Right ventricle myocardium superior (tissue), 1 donor: ENCODE measurements around the gene MYMX. TPM values are rescaled to one million over a fixed set of nuclear protein-coding genes. Genes with fewer than 3 reads are reported as not detected.
"Not testable (repeated sequence)": the region's sequence is repeated elsewhere in the genome, so short reads cannot be mapped to it uniquely, and the experiment has no call there.

Experiments used
- ATAC-seq: fragments of 200-7000 bp; cut with Tn5 transposase; one replicate; pipeline ENCODE4 v1.9.1; 2020; ENCODE audit warnings: mild to moderate bottlenecking; ENCODE audit not compliant: poor library complexity
- DNase-seq: peaks from one replicate; pipeline ENCODE4 v3.0.0-alpha.2; 2020
- intact Hi-C: fragments of 100-400 bp; cut with DNase I; formaldehyde crosslinking; loops from one replicate; pipeline ENCODE4 v1.11.2; 2022
- total RNA-seq: library from RNA; stranded (reverse); fragmentation: NEBNext Ultra II Directional; extraction: Animal tissue kit (Norgen Biotek cat#: 25700); gene quantifications from one replicate; pipeline ENCODE4 v1.2.1, GENCODE V29; 2021
- donor health status: DM: no; HTN: yes; CAD: no; lungs with severe emphysema.

The MYMX gene
- total RNA-seq, 1 donor from 2014 or later: 0.56 TPM

- intact Hi-C loops: no loop called here
- ATAC-seq (no peak), DNase-seq (no peak)
These were observed 11.3 kb downstream of the MYMX start for GRCh38 chr6:44228031-44228430.

GRCh38 chr6:44228433-44228832, 11.7 kb downstream of the MYMX start:
- no peak for ATAC-seq
- intact Hi-C loops: no loop called here
- DNase-seq: no peak

- intact Hi-C loops: no loop called here
- no peak for ATAC-seq
- no peak for DNase-seq
These were observed 12.1 kb downstream of the MYMX start for GRCh38 chr6:44228836-44229235.

GRCh38 chr6:44229376-44230033, 12.8 kb downstream of the MYMX start:
- intact Hi-C loops: no loop called here
- ATAC-seq: peak; percentile 54
- peak; percentile 70 for DNase-seq

- no peak for ATAC-seq
- DNase-seq: no peak
- intact Hi-C loops: no loop called here
These were observed 13.4 kb downstream of the MYMX start for GRCh38 chr6:44230034-44230675.

GRCh38 chr6:44231426-44231825, 14.7 kb downstream of the MYMX start:
- DNase-seq, ATAC-seq, intact Hi-C loops: not testable (repeated sequence)

GRCh38 chr6:44232676-44233566, 16.2 kb downstream of the MYMX start:
- DNase-seq (no peak), ATAC-seq (no peak)
- intact Hi-C loops: no loop called here

- ATAC-seq: peak; percentile 30
These were observed 16.9 kb downstream of the MYMX start for GRCh38 chr6:44233567-44234100.

GRCh38 chr6:44234101-44235025, 17.6 kb downstream of the MYMX start:
- ATAC-seq (peak; percentile 61), DNase-seq (peak; percentile 92)
- intact Hi-C loops: loop anchor here (5.0 kb wide), 1 partner anchor 62 kb away; no protein-coding TSS in a partner anchor

More at GRCh38 chr6:44233567-44234100, 16.9 kb downstream of the MYMX start:
- DNase-seq: no peak
- intact Hi-C loops: no loop called here

- intact Hi-C loops: loop anchor here (5.0 kb wide), 1 partner anchor 63 kb away; no protein-coding TSS in a partner anchor
- no peak for DNase-seq
These were observed 18.5 kb downstream of the MYMX start for GRCh38 chr6:44235269-44235668.

GRCh38 chr6:44235891-44236516, 19.3 kb downstream of the MYMX start:
- intact Hi-C loops: loop anchor here (5.0 kb wide), 1 partner anchor 64 kb away; no protein-coding TSS in a partner anchor
- ATAC-seq: no peak
- DNase-seq: no peak

More at GRCh38 chr6:44235269-44235668, 18.5 kb downstream of the MYMX start:
- ATAC-seq: no peak

GRCh38 chr6:44237021-44237812, 20.5 kb downstream of the MYMX start:
- intact Hi-C loops: loop anchor here (5.0 kb wide), 1 partner anchor 65 kb away; no protein-coding TSS in a partner anchor
- DNase-seq (peak; percentile 93), ATAC-seq (peak; percentile 80)

GRCh38 chr6:44237813-44238433, 21.2 kb downstream of the MYMX start:
- DNase-seq (peak; percentile 87), ATAC-seq (peak; percentile 83)
- intact Hi-C loops: loop anchor here (5.0 kb wide), 1 partner anchor 66 kb away; no protein-coding TSS in a partner anchor

- ATAC-seq (no peak), DNase-seq (no peak)
- intact Hi-C loops: loop anchor here (5.0 kb wide), 1 partner anchor 67 kb away; no protein-coding TSS in a partner anchor
These were observed 22.1 kb downstream of the MYMX start for GRCh38 chr6:44238687-44239350.

- no peak for ATAC-seq
- intact Hi-C loops: no loop called here
- no peak for DNase-seq
These were observed 26.6 kb downstream of the MYMX start for GRCh38 chr6:44243345-44243744.
